Measurements from ENCODE around the gene STK36.

The STK36 gene

GRCh38 chr2:218721488-218721887 lies 49.6 kb downstream of the STK36 start:
- no peak for DNase-seq

GRCh38 chr2:218721934-218722333 lies 50.0 kb downstream of the STK36 start:
- DNase-seq = no peak

- no peak for DNase-seq
These were observed 50.5 kb downstream of the STK36 start for GRCh38 chr2:218722419-218722818.

DNA sequence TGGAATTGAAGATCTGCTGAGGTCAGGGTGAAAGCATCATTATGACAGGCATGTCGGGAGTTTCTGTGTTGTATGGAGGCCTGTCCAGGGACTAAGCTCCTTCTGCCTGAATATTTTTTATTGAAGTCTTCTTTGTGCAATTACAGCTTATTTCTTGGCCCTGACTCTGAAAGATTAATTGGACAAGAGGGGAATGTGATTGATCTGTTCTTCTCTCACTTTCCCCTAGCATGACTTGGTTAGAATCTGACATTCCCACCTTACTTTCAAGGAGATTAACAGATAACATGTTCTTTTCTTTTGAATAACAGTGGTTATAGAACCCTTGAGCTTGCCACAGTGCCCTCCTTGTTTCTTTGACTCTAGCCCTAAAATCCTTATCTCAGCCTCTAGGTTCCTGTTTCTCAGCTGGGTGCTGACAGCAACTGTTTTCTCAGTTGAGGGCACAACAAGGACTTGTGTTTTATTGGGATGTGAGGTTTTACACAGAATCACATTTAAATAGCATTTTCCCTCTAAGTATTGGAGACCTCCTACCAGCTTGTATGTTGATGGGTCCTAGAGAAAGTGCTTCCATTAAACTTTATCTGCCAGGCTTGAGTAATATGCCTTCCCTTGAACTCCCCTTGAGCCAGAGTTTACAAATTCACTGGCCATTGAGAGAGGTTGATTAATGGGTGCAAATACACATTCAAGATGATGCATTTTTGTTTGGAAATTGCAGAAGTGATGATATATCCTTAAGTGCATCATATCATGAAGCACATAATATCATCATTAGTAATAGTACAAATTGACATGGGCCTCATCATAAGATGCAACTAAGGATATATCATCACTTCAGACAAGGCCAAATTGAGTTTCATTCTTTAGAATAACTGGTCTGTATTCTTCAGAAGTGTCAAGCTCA lies 51.2 kb downstream of the STK36 start:
- no peak for DNase-seq

DNA sequence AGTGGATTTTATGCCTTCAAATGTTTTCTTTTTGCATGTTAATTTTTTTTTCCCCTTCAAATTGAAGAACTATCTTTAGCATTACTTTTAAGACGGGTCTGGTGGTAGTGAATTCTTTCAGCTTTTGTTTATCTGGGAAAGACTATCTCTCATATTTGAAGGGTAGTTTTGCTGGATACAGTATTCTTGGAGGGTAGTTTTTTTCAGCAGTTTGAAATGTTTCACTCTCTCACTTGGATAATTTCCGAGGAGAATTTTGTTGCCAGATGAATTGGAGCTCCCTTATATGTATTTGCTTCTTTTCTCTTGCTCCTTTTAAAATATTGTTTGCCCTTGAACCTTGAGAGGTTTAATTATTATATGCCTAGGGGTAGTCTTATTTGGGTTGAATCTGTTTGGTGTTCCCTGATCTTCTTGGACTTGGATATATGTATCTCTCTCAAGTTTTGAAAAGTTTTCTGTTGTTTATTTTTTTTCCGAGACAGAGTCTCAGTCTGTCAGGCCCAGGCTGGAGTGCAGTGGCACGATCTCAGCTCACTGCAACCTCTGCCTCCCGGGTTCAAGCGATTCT lies 54.2 kb downstream of the STK36 start:
- no peak for DNase-seq

DNA sequence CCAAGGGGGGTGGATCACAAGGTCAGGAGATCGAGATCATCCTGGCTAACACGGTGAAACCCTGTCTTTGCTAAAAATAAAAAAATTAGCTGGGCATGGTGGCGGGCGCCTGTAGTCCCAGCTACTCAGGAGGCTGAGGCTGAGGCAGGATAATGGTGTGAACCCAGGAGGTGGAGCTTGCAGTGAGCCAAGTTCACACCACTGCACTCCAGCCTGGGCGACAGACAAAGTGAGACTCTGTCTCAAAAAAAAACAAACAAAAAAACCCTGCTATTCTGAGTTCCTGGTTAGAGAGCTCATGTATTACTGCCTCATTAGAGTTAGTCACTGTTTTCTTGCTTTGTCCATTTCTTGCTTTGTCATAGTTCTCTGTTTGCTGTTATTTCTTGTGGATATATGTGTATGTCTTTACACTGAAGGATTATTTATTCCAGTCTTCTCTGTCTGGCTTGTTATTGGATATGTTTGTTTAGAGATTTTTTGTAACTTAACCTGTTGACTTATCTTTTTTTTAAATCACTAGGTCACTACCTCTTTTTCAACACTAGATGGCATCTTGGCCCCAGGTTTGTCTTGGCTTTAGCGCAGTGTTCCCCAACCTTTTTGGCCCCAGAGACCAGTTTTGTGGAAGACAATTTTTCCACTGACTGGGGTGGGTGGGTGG lies 55.7 kb downstream of the STK36 start:
- DNase-seq = peak; percentile 38

GRCh38 chr2:218729640-218730039 lies 57.8 kb downstream of the STK36 start:
- DNase-seq = no peak

DNA sequence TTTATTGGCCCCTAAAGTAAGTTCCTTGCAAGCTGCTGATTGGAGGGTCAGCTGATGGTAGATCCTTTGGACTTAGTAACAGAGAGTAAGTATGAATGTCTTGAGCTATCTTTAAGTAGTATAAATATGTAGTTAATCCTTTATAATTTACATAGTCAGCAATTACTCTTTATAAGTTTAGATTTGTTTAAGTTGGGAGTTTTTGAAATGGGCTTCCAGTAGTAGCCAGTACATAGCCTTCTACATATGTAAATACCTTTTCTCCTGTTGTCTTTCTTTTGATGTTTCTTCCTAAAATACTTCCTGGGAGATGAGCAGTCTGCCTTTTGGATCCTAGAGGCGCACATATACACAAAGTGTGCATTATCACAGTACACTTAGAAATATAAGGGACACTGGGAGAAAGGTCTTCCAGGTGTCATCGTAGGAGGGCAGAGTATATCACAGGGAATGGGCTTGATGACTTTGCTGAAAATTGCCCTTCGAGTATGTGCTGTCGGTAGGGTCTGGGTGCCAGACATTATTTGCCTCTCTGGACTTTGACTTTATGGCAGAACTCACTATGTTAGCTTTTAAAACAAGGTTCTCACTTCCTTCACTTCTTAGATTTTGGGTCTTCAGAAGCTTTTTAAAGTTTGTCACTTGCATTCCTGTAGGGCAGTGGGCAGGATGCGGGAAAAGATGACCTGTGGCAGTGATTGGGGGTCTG lies 60.3 kb downstream of the STK36 start:
- no peak for DNase-seq

DNA sequence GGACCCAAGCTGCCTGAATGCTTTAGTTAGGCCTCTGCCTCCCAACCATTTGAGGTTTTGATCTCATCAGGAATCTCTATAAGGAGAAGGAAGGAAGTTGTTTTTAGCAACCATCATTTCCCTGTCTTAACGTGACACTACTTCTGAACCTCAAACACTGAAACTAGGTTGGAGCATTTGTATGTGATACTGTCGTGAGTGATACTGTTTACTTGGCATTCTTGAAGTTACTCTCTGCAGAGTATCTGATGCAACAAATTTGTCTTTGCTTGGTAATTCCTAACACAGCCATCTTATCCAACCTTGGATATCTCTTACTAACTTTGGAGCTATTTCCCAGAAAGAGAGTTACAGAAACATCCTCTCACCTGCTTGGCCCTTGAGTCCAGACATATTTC lies 60.9 kb downstream of the STK36 start:
- DNase-seq = peak; percentile 16

- DNase-seq = peak; percentile 13
These were observed 61.5 kb downstream of the STK36 start for GRCh38 chr2:218733171-218734021.

DNA sequence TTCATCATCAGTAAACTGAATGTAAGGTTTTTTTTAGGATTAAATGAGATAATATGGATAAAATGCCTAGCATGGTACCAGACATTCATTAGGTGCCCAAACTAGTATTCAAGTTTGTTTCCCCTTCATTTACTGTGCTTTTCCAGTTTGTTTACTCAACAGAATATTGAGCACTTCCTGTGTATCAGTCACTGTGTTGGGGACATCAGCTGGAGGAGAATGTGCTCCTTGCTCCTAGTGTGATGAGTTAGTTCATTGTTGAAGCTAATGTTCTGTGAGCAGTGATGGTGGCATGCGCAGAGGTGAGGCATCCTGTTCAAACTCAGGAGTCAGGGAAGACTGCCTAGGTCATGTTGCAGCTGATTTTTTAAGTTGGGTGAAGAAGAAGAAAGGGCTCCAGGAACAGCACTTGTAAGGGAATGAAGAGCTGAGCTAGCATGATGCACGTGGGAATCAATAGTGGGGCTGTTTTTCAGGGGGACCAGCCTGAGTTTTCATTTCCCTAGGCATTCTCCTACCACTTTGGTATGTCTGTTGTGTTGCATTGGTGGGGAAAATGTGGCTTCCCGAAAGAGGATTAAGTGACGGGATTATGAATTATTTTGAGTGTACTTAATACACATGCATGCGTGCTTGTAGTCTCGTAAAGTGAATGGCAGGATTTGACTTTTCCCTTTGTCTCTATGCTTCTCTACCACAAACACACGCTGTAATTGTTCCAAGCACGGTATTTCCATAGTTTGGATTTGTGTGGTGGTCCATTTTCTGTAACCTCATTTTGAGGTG lies 62.5 kb downstream of the STK36 start:
- no peak for DNase-seq

- no peak for DNase-seq
These were observed 64.6 kb downstream of the STK36 start for GRCh38 chr2:218736531-218736930.

DNA sequence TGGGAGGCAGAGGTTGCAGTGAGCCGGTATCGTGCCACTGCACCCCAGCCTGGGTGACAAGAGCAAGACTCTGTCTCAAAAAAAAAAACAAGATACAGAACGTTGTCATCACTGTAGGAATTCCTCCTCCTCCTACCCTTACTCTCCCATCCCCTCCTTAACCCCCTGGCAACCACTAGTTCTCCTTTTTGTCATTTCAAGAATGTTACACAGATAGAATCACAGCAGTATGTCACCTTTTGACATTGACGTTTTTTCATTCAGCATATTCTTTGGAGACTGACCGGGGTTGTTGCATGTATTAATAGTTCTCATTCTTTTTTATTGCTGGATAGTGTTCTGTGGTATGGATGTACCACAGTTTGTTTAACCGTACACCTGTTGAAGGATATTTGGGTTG lies 71.2 kb downstream of the STK36 start:
- no peak for DNase-seq

DNA sequence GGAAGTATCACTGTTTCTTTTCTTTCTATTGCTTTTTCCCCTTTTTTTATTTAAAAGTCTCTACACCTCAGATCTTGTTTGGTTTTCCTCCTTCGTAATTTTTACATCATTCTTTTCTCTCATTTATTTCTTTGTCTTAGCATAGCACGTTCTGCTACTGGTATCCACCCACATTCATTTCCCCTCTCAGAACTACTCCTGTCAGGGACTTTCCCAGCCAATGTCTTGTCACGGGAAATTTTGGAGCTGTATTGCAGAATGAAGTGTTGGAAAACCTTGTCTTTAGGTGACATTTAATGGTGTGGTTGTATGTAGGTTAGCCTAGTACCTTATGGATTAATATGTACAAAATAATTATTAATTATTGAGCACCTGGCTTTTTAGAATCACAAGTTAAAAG lies 72.7 kb downstream of the STK36 start:
- DNase-seq = no peak

DNA sequence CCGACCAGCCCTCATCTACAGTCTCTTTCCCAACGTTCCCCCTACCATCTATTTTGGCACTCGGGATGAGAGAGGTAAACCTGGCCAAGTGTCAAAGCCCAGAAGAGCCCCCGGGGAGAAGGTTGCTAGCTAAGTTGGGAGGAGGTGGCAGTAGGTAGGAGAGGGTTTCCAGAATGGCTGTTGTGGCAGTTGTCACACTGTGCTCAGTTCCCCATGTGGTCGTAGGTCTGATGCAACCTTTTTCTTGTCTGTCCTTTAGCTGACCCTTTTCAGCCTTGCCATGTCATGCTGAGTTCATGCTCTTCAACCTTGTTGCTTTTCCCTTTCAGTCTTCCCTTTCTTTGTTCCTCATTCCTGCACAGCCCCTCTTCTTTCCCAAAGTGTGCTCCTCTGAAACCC lies 73.3 kb downstream of the STK36 start:
- no peak for DNase-seq

DNA sequence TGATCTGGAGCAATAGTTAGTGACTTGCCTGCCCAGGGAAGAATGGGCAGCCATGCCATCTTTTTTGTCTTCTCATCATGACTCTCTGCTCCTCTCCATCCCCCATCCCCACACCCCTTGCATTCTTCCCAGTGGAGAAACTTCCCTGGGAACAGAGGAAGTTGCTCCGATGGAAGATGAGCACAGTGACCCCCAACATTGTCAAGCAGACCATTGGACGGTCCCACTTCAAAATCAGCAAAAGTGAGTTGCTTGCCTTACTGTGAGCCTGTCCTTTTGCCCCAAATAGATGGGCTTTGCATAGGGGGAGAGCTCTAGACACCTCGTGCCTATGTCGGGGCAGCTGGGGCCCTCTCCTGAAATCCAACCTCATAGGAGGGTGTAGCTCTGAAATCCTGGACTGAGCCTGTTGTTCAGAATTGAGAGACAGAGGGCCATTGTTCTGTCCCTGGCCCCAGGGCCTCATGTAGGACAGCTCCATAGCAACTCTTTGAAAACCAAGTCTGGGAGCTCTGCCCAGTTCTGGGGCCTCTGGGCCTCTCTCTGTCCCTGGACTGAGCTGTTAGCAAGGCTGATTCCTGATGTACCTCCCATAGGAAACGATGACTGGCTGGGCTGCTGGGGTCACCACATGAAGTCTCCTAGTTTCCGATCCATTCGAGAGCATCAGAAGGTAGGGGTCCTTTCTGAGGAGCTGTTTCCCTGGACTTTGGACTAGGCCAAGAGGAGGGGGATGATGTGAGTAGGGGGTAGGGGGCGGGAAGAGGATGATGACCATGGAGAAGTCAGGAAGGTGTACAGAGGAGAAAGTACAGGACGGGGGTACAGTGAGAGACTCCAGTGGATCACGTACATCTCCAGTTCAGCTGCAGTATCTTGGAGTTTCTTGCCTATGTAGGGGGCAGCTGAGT lies 73.9 kb downstream of the STK36 start:
- DNase-seq = no peak

GRCh38 chr2:218746470-218746795 lies 74.5 kb downstream of the STK36 start:
- DNase-seq = no peak

DNA sequence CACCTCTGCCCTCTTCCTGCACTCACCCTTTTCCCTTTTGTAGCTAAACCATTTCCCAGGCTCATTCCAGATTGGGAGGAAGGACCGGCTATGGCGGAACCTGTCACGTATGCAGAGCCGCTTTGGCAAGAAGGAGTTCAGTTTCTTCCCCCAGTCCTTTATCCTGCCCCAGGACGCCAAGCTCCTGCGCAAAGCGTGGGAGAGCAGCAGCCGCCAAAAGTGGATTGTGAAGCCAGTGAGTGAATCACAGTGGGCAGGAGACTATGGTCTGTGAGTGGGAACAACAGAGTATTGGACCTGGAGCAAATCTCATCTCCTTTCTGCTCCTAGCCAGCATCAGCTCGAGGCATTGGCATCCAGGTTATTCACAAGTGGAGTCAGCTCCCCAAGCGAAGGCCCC lies 75.1 kb downstream of the STK36 start:
- DNase-seq = no peak

DNA sequence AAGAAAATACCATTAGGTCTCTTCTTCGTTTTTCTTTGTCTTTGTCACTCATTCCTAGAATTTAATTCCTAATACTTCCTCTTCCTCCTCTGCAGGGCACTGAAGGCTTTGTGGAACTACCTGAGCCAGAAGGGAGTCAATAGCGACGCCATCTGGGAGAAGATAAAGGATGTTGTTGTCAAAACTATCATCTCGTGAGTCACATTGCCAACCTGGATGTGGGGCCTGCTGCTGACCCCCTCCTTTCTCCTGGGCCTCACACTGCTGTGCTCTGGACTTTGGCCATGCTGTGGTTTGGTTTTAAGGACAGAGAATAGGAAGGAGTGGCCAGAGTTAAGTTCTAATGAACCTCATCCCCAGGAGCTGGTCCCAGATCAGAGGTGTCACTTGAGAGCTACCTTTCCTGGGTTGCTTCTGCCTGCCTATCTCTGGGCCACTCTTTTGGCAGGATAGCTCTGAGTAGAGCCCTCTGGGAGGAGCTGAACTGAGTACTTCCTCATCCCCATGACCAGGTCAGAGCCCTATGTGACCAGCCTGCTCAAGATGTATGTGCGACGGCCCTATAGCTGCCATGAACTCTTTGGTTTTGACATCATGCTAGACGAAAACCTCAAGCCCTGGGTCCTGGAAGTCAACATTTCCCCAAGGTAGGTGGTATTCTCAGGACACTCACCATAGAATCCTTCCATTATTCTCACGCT lies 77.0 kb downstream of the STK36 start:
- DNase-seq = no peak

Data from fibroblast of skin of back (primary cell).